DMS153 (cell line): ENCODE data around the gene PDGFRA.
A peak's percentile ranks its signal among the peaks of the same experiment; 100 is the strongest.

Experiments used
- DNase-seq: peaks from one replicate; lab custom pipeline; 2025; lab: John Stamatoyannopoulos, UW

The PDGFRA gene

DNA sequence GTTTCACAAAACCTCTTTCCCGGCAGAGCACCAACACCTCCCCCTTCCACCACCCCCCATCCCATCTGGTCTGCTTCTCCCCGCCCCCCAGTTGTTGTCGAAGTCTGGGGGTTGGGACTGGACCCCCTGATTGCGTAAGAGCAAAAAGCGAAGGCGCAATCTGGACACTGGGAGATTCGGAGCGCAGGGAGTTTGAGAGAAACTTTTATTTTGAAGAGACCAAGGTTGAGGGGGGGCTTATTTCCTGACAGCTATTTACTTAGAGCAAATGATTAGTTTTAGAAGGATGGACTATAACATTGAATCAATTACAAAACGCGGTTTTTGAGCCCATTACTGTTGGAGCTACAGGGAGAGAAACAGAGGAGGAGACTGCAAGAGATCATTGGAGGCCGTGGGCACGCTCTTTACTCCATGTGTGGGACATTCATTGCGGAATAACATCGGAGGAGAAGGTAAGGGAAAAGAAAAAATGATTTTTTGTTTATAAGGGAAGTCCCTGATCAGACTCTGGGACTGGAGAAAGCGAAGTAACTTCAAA lies at the start of gene PDGFRA:
Gene PDGFRA (plus strand): TSS at position 333 of the 541 bp plus-strand sequence. CDS start 29,476 bp downstream, outside the sequence.
- DNase-seq, result no peak

DNA sequence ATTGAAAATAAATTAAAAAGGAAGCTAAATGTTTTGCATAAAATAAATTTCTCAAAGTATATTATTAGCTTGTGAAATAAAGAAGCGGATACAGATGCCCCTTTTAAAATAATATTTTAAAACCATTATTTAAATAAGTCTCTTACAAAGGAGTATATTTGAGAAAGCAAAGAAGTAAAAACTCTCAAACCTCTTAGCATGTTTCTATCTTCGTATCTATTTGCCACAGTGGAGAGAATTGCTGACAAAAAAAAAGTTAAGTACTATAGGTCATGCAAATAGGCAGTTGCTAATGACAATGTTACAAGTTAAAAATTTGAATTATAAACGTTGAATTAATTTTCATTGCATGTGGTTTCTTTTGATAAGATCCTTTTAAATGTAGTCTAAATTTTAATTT lies 44.5 kb upstream of the PDGFRA start:
- no peak for DNase-seq

DNA sequence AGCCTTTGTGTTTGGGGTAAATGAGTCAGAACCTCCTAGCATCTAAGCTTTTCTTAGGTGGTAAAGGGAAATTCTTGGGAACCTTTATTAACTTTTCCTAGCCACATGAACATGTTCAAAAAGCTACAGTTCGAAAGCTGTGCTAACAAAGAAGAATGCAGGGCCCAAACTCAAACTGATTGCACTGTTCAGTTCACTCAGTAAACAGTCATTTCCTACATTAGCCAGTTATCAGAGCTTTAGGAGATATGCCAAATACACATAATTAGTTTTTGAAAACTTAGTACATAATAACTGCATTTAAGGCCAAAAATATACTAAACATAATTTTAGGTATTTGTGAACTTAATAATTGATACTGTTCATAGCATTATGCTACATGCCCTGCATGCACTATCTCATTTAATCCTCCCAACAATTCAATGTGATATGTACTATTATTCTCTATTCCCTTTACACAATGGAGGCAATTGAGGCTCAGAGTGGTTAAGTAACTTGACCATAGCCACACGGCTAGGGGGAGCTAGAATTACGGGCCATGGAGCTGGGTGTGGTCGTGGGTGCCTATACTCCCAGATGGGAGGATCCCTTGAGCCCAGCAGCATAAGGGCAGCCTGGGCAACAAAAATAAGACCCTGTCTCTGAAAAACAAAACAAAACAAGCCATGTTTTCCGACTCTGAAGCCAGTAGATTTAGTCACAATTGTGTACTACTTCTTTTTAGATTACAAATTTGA lies 43.9 kb upstream of the PDGFRA start:
- no peak for DNase-seq

DNA sequence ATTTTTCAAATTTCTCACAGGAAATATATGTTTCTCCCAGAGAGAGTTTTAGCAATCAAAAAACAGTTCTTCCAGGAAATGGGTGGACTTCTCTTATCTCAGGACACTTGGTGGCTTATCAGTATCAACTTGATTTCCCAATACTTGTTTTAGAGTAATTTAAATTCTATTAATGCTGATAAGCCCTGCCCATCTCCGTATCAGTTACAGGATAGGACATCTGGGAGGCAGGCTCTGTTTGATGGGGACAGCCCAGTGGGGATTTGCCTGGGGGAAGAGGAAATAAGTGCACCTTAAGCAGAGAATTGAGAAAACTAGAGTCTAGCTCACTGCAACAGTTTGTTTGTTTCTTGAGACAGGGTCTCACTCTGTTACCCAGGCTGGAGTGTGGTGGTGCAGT lies 43.2 kb upstream of the PDGFRA start:
- no peak for DNase-seq

DNA sequence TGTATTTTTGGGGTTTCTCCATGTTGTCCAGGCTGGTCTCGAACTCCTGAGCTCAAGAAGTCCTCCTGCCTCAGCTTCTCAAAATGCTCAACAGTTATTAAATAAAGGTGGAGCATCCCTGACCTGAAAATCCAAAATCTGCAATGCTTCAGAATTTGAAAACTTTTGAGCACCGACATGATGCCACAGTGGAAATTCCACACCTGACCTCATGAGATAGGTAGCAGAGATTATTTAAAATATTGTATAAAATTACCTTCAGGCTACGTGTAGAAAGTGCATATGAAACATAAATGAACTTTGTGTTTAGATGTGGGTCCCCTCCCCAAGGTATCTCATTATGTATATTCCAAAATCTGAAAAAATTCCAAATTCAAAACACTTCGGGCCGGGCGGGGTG lies 42.7 kb upstream of the PDGFRA start:
- no peak for DNase-seq

DNA sequence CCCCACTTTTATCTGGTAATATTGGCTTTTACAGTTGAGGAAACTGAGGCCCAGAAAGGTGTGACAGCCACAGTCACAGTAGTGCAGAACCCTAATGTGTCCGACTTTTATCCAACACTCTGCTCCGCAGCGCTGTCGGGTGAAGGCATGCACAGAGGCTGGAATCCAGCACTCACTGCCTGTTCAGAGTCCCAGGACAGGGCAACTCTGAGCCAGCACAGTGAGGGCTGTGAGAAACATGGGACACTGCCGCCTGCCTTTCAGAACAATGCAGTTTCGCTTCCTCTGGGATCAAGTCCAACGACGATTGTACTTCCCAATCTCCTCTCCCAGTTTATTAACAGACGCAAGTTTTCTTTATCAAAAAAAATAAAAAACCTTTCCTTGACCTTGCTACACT lies 41.9 kb upstream of the PDGFRA start:
- DNase-seq, result no peak

DNA sequence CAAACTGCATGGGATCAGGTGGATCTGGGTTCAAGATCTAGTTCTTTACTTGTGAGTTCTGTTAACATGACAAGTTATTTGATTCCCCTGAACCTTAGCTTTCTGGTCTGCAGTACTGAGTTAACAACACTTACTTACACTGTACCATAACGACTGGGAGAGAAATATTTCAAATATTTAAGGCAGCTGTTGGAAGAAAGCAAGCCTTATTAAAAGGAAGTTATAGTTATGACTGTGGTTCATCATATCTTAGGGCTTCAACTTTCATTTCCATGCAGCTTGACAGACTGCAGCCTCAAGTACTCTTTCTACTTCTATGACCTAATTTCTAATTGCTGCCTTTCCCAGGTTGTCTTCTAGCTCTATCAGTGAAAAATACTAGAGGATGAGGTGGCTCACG lies 40.0 kb upstream of the PDGFRA start:
- DNase-seq, result no peak

DNA sequence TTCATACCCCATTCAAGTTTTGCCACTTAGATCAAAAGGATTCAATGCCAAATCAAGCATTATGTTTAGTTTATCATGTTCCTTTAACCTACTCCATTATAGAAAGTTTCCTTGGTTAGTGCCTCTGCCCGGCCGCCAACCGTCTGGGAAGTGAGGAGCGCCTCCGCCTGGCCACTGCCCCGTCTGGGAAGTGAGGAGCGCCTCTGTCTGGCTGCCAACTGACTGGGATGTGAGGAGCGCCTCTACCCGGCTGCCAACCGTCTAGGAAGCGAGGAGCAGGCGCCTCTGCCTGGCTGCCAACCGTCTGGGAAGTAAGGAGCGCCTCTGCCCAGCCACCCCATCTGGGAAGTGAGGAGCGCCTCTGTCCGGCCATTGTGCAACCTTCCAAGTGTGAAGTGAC lies 36.3 kb upstream of the PDGFRA start:
- DNase-seq, result no peak

DNA sequence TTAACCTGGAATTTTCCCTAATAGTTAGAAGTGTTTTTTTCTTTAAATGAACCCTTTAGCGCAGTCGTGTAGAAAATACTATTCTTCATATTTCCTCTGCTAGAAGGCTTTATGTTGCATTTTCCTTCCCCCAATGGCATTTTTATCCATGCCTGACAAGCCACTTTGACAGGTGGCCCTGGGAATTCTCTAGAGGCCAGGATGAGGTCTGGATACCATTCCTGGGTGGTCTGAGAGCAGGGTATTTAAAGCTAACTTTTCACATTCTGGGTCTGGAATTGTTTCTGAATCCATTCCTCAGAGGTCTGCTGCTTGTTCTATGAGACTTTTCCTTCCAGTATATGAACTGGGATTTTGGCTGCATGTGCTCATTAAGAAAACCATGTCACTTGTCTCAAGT lies 31.2 kb upstream of the PDGFRA start:
- DNase-seq, result no peak

DNA sequence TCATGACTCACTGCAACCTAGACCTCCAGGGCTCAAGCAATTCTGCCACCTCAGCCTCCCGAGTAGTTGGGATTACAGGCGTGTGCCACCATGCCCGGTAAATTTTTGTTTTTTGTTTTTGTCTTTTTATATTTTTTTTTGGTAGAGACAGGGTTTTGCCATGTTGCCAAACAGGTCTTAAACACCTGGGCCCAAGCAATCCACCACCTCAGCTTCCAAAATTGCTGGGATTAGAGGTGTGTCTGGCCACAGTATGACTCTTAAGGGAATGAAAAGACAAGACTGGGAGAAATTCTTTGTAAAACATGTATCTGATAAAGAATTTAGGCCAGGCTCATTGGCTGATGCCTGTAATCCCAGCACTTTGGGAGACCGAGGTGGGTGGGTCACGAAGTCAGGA lies 29.2 kb upstream of the PDGFRA start:
- DNase-seq, result no peak

DNA sequence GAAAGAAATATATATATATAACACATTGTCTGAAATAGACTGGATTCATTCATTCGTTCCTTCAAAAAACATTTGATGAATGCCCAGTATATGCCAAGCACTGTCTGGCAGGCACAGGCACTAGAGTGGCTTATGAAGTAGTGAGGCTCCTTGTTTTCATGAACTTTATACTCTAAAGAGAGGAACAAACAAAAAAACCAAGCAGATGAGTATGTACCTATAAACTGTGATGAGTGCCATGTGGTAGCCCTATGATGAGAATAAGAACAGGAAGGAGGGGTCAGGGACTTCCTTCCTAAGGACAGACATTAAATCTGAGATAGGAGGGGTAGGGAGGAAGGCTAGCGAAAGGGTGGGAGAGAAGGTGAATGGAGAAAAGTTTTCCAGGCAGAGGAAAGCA lies 19.5 kb upstream of the PDGFRA start:
- DNase-seq, result no peak

DNA sequence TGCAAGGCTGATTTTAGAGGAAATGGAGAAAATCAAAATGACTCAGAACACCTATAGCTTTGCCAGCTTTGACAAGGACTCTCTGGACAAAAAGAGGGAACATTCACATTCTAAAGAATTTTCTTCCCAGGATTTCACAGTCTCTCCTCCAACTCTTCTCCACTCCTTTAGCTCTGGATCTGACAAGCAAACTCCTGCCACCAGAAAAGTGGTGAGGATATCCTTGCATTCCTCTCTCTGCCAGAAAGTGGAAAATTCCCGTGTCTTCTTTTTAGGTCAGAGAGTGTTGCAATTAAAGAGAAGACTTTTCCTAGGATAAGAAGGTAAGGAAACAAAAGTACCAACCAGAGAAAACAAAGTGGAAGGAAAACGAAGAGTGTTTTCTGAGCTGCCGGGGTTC lies 16.1 kb upstream of the PDGFRA start:
- DNase-seq, result no peak

DNA sequence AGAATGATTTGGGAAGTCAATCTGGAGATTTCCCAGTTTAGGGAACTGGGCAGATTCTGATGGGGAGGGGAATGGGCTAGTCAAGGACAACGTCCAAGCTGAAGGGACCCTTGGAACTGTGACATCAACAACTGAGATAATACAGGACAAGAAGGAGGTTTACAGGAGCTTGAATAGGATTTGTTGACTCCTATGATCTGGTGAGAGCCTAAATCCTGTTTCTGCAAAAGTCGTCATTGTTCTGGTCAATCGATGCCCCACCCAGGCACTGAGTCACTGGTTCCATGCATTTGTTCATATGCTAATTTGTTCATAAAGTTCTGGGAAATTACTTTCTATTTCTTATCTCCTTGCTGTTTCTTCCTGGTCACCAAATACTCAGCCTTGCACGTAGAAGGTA lies 15.3 kb upstream of the PDGFRA start:
- no peak for DNase-seq

DNA sequence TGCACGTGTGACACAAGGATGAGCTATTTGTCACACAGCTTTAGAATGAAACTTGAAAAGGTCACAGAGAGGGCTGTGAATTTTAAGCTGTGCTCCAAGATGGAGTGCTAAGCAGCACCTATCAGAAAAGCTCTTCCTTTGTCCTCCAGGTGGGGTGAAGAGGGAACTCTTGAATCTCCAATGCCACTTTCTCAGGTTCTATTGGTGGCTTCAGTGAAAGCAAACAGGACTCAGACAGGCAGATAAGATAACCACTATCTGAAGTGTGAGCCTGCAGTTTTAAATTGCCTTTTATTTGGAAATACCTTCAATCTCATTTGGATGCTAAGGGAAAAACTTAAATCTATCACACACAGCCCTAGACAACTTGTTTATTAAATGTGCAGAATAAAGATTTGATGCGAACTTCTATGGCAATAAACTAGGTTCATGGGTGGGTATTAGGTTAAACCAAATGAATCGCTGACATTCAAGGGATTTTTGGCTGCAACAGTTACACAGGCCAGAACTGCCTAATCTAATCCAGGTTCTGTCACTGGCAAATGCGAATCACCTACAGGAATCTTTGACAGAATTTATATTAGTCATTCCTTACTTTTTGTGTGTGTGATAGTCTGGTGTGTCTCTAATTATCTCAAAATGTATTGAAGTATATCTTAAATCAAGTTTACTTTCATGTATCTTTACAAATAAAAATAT lies 13.6 kb upstream of the PDGFRA start:
- no peak for DNase-seq

DNA sequence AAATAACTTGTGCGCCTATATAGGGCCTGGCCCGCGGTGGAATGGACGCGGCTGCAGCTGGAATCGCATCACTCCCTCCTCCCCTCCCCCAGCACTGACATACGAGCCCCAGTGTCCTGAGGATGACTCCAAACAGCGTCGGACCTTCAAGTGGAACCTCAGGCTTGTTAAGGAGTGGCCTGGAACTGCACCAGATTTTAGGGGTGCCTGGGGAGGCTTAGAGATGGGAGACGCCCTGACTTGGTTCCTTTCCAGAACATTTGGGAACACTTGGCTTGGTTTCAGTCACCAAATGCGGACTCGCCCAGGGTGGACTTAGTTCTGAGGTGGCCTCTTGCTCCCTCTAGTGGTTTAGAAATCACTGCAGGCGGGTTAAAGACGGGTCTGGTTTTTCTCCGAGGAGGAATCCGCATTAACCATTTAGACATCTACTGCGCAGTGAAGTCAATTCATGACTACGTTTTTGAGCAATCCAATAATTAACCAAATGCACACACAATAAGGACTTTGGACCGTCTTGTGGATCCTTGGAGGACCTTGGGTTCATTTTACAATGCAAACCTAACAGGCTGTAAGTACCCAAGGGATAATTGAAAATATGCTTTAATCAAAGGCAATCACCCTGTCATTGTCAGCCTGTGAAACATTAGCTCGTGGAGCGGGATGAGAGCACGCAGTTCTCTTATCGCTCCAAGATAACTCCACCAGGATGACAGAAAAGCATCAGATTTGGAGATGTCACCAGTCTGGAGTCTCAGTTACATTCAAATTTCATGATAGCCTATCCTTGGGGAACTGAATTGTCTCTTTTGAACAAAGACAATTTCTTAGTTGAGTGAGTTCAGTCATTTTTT lies 11.2 kb upstream of the PDGFRA start:
- peak; percentile 51 for DNase-seq

DNA sequence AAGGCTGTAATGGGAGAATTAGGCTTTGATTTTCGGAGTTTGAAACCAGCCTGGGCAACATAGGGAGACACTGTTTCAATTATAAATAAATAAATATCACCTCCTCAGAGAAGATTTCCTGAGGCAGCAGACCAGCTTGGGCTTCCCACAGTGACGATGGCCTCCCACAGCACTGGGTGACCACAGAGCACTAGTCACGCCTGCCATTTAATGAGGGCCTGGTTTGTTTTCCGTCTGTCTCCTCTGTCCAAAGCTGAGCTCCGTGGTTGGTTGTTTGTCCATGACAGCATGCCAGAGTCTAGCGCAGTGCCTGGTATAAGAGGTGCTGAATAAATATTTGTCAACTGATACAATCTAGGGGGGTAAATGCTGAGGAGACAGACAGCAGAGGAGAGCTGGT lies 10.4 kb upstream of the PDGFRA start:
- DNase-seq, result no peak

DNA sequence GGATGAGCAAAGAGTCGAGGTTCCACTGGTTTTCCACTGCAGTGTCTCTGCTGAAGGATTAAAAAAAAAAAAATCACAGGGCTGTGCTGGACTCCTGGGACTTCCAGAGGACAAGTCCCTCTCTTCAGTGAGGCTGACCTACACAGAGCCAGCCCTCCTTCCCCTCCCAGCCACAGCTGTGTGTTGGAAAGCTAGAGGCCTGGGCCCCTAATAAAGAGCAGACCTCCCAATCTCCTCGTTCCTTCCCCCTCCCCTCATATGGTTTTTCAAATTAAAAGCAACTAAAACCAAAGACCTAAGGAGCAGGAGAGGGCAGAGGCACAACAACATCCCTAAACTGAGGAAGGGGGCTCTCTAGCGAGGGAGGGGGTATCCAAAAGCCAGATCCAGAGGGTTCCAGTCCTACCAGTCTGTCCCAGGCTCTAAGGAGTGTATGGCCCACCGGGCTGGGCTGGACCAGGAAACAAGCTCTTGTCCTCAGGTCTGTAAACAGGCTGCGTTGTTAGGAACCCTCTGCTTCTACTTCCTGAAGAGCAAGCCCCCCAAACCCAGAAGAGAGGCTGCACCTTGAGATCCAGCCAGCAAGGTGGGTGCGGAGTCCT lies 4.0 kb upstream of the PDGFRA start:
- no peak for DNase-seq

DNA sequence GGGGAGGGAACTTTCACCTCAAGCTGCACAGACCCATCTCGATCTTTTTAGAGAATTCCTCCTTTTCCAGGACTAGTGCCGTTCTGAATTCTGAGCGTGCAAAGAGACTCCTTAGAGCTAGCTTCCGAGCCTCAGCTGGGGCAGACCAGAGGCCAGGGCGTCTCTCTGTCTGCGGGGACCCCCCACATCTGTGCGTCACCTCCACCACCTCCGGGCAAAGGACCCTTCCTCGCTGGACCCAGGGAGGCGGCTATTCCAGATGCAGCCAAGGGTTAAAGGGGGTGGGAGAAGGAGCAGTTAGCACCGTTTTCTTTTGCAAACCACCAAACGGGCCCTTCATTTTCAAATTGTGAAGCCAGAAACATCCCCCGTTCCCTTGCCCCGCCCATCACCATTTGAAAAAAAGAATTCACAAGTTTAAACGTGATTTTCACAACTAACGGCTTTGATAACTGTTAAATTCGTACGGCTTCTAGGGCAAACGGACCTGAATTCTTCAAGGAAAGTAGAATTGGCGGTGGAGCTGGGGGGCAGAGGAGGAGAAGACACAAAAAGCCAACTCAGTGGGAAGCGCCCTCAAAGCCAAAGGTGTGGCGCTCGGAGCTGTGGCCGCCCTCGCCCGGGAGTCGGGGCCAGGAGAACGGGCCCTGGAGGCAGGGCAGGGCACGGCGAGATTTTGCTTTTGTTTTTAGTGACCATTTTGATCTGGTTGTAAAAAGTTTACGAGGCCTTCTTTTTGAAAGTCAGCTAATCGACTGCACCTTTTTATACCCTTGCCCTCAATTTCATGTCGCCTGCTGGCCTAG lies 3.3 kb upstream of the PDGFRA start:
- DNase-seq, result no peak

DNA sequence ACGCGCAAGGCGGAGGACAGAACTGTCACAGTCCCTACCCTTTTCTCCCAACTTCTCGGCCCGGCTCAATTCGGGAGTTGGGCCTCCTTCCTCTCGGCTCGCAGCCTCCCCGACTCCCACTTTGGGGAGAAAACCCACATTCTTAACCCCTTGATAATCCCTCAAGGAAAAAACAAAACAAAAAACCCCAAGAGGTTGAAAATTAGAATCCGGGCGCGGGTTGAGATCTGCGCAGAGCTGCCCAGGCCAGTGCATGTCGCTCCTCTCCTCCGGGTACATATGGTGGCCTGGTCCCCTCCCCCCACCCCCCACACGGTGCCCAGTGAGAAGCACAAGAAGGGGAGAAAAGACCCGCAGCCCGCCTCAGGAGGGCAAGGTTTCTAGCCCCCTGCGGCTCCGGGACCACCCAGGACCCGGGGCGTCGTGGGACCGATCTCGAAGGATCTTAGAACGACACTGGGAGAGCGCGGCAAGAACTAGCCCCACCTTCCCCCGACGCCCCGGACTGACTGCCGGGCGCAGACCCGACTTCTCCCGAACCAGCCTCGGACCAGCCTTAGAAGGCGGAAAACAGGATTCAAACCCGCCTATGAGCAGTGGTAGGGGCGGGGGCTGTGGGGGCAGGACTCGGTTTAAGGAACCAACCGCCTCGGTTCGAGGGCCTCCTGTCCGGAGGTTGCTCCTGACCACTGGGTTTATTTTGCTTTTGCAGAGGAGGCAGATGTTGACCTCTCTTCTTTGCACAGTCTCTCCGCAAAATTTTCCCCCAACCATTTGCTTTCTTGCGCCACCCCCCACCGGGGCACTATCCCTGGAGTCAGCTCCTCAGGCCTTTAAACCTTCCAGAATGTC lies 2.5 kb upstream of the PDGFRA start:
- DNase-seq, result no peak
